Calu3 (cell line): Measurements from ENCODE around the gene KAT2B. TPM values are rescaled to one million over a fixed set of nuclear protein-coding genes. Genes with fewer than 3 reads are reported as not detected.

Experiments used
- BruUV-seq: library from RNA; stranded (reverse); fragments of 400-500 nt; replicated peaks from 2 replicates; lab custom pipeline; 2021; lab: Mats Ljungman, UMichigan
- CTCF ChIA-PET: fragments of 300-600 bp; sonication (Branson Sonifier 250); formaldehyde crosslinking; loops from one replicate; lab custom pipeline; 2022; ENCODE audit warnings: antibody characterized with exemption; lab: Charles Lee
- DNase-seq: peaks from one replicate; pipeline ENCODE4 v3.0.0; 2022
- H3K27ac Mint-ChIP-seq: one replicate; pipeline ENCODE4 v1.8.0; 2022; ENCODE audit warnings: mixed read lengths; ENCODE audit not compliant: unreplicated experiment
- H3K27me3 Mint-ChIP-seq: one replicate; pipeline ENCODE4 v1.8.0; 2022; ENCODE audit warnings: mixed read lengths; ENCODE audit not compliant: unreplicated experiment
- H3K36me3 Mint-ChIP-seq: one replicate; pipeline ENCODE4 v1.8.0; 2022; ENCODE audit warnings: mild to moderate bottlenecking, moderate library complexity, mixed read lengths; ENCODE audit not compliant: insufficient read depth, unreplicated experiment
- H3K4me1 Mint-ChIP-seq: one replicate; pipeline ENCODE4 v1.8.0; 2022; ENCODE audit warnings: mild to moderate bottlenecking, low read depth, mixed read lengths; ENCODE audit not compliant: unreplicated experiment
- H3K4me3 Mint-ChIP-seq: one replicate; pipeline ENCODE4 v1.8.0; 2022; ENCODE audit warnings: mild to moderate bottlenecking, low read depth, moderate library complexity, mixed read lengths; ENCODE audit not compliant: unreplicated experiment
- H3K9me3 Mint-ChIP-seq: one replicate; pipeline ENCODE4 v1.8.0; 2022; ENCODE audit warnings: low read depth, mixed read lengths; ENCODE audit not compliant: unreplicated experiment
- intact Hi-C: fragments of 100-400 bp; cut with micrococcal nuclease; formaldehyde crosslinking; loops from one replicate; pipeline ENCODE4 v1.10.0; 2022; ENCODE audit not compliant: unreplicated experiment
- total RNA-seq: library from RNA; stranded (reverse); gene quantifications from 2 replicates; pipeline ENCODE4 v1.2.3, GENCODE V29; 2022
- TF ChIP-seq, protein P1 (sequence below): fragments of 200-600 bp; IDR thresholded peaks from one replicate; pipeline ENCODE4 v1.8.0; 2022; ENCODE audit warnings: antibody characterized with exemption; ENCODE audit not compliant: unreplicated experiment

KAT2B gene
- total RNA-seq, 1 experiment from 2014 or later: 13.8 TPM

GRCh38 chr3:20095470-20095869, 55.2 kb downstream of the KAT2B start:
- Mint-ChIP-seq H3K27ac (no peak overlapping the region), H3K27me3 (no peaks in the 10 kb centered on the region), H3K9me3 (peaks cover 2% of the 10 kb centered on the region), H3K4me3 (no peak overlapping the region), H3K36me3 (no peaks in the 10 kb centered on the region), H3K4me1 (no peaks in the 10 kb centered on the region)
- TF ChIP-seq, protein P1, sequence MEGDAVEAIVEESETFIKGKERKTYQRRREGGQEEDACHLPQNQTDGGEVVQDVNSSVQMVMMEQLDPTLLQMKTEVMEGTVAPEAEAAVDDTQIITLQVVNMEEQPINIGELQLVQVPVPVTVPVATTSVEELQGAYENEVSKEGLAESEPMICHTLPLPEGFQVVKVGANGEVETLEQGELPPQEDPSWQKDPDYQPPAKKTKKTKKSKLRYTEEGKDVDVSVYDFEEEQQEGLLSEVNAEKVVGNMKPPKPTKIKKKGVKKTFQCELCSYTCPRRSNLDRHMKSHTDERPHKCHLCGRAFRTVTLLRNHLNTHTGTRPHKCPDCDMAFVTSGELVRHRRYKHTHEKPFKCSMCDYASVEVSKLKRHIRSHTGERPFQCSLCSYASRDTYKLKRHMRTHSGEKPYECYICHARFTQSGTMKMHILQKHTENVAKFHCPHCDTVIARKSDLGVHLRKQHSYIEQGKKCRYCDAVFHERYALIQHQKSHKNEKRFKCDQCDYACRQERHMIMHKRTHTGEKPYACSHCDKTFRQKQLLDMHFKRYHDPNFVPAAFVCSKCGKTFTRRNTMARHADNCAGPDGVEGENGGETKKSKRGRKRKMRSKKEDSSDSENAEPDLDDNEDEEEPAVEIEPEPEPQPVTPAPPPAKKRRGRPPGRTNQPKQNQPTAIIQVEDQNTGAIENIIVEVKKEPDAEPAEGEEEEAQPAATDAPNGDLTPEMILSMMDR: no peak
- BruUV-seq: no TSS peak
- CTCF ChIA-PET: no interaction called here
- intact Hi-C loops: no loop called here
- no peak for DNase-seq

GRCh38 chr3:20096135-20096685, 56.0 kb downstream of the KAT2B start:
- intact Hi-C loops: no loop called here
- H3K9me3 Mint-ChIP-seq: peaks cover 2% of the 10 kb centered on the region
- no peak for DNase-seq
- CTCF ChIA-PET: interaction anchor here (0.7 kb wide), 1 partner anchor 349 kb away, joined by 3 read pairs; no protein-coding TSS in a partner anchor
- H3K4me3 Mint-ChIP-seq: no peak overlapping the region
- no peaks in the 10 kb centered on the region for H3K4me1 Mint-ChIP-seq
- no peak overlapping the region for H3K27ac Mint-ChIP-seq
- TF ChIP-seq, protein P1: no peak
- H3K27me3 Mint-ChIP-seq: no peaks in the 10 kb centered on the region
- no TSS peak for BruUV-seq
- H3K36me3 Mint-ChIP-seq: no peaks in the 10 kb centered on the region

- Mint-ChIP-seq H3K36me3 (no peaks in the 10 kb centered on the region), H3K27ac (no peak overlapping the region), H3K27me3 (no peaks in the 10 kb centered on the region), H3K4me3 (no peak overlapping the region), H3K9me3 (peaks cover 2% of the 10 kb centered on the region), H3K4me1 (no peaks in the 10 kb centered on the region)
- no TSS peak for BruUV-seq
- TF ChIP-seq, protein P1: no peak
- intact Hi-C loops: no loop called here
- CTCF ChIA-PET: no interaction called here
- no peak for DNase-seq
These were observed 56.8 kb downstream of the KAT2B start for GRCh38 chr3:20097015-20097414.

GRCh38 chr3:20099060-20099459, 58.8 kb downstream of the KAT2B start:
- no peaks in the 10 kb centered on the region for H3K36me3 Mint-ChIP-seq
- H3K27me3 Mint-ChIP-seq: no peaks in the 10 kb centered on the region
- no peaks in the 10 kb centered on the region for H3K4me1 Mint-ChIP-seq
- TF ChIP-seq, protein P1: no peak
- CTCF ChIA-PET: no interaction called here
- no peak overlapping the region for H3K27ac Mint-ChIP-seq
- BruUV-seq: no TSS peak
- no peaks in the 10 kb centered on the region for H3K9me3 Mint-ChIP-seq
- H3K4me3 Mint-ChIP-seq: no peak overlapping the region
- intact Hi-C loops: no loop called here
- no peak for DNase-seq
